Ascending aorta (tissue), 2 donors: ENCODE data around the gene TAT. TPM values are rescaled to one million over a fixed set of nuclear protein-coding genes. Genes with fewer than 3 reads are reported as not detected.
"Not testable (repeated sequence)": the region's sequence is repeated elsewhere in the genome, so short reads cannot be mapped to it uniquely, and the experiment has no call there.

Experiments
- DNase-seq, 2 donors: peaks; one replicate each; pipeline ENCODE4 v3.0.0-alpha.2; 2019; ENCODE audit warnings: low spot score in 2 of 2
- H3K27ac ChIP-seq, 2 donors: fragments of 200-600 bp; sonication (generic); one replicate each; pipeline ENCODE4 v1.5.1; 2016 to 2017; ENCODE audit warnings: mild to moderate bottlenecking in 1 of 2
- H3K27me3 ChIP-seq: fragments of 200-600 bp; sonication (generic); one replicate; pipeline ENCODE4 v1.5.1; 2017
- H3K36me3 ChIP-seq, 2 donors: fragments of 200-600 bp; sonication (generic); one replicate each; pipeline ENCODE4 v1.5.1; 2016
- H3K4me1 ChIP-seq, 2 donors: fragments of 200-600 bp; sonication (generic); one replicate each; pipeline ENCODE4 v1.5.1; 2016 to 2017; ENCODE audit warnings: mild to moderate bottlenecking in 1 of 2
- H3K4me3 ChIP-seq, 2 donors: fragments of 200-600 bp; sonication (generic); one replicate each; pipeline ENCODE4 v1.5.1; 2016 to 2017; ENCODE audit warnings: mild to moderate bottlenecking in 1 of 2
- H3K9me3 ChIP-seq, 2 donors: fragments of 200-600 bp; sonication (generic); one replicate each; pipeline ENCODE4 v1.5.1; 2016
- CTCF ChIP-seq, 3 experiments: fragments of 200-600 bp in 2 of 3; fragments of 450-650 bp in 1 of 3; sonication (generic) in 2 of 3; IDR thresholded peaks; one replicate each; pipeline ENCODE4 v1.5.1; 2016 to 2019; ENCODE audit warnings: antibody characterized with exemption in 3 of 3, mild to moderate bottlenecking in 1 of 3, moderate library complexity in 1 of 3
- intact Hi-C: fragments of 100-400 bp; cut with DNase I; formaldehyde crosslinking; loops from one replicate; pipeline ENCODE4 v1.15.1; 2023
- total RNA-seq: library from RNA; depleted of rRNA; stranded (reverse); fragments of >200 nt; gene quantifications from one replicate; pipeline ENCODE4 v1.1.0, GENCODE V29; 2016

Gene TAT
- total RNA-seq, 1 donor from 2014 or later: 6.7 TPM

DNA sequence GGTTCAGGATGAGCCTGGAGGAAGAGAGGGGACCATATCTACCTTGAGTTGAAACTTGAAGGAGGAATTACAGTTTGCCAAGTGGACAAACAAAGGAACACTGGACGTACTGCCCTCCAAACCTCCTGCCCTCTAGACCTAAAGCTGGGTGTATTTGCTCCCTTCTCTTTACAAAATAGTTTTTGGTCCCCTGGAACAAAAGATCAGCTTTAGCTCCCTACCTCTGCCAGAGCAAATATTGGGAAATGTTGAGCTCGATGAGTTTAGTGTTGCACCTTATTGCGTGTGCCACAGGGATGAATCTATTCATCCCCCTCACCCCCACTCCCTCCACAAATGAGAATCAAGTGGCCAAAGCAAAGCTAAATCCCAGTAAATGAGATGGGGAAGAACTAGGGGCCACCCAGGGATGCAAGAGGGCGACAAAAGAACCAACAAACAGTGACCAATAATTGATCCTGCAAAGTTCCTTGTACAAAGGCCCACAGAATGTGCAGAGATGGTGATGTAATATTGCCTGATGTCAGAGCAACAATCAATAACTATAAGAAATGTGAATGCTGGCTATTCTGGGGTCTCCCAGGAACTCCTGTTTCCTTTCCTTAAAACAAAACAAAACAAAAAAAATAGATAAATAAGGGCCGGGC is 17.2 kb upstream of the TAT start:
- Histone ChIP-seq H3K27ac (no peak overlapping the region), H3K27me3 (no peaks in the 10 kb centered on the region), H3K4me1 (no peaks in the 10 kb centered on the region), H3K9me3 (no peaks in the 10 kb centered on the region), H3K36me3 (no peaks in the 10 kb centered on the region), H3K4me3 (no peak overlapping the region)
- intact Hi-C loops: no loop called here
- TF ChIP-seq CTCF (IDR thresholded peaks at IDR 0.05): no peak
- DNase-seq: no peak

- DNase-seq: no peak
- intact Hi-C loops: no loop called here
- H3K36me3 ChIP-seq: no peaks in the 10 kb centered on the region
Measured at GRCh38 chr16:71593048-71593999, 16.4 kb upstream of the TAT start.

GRCh38 chr16:71591917-71592316 is 15.0 kb upstream of the TAT start:
- intact Hi-C loops: no loop called here
- Histone ChIP-seq H3K27ac (no peak overlapping the region), H3K27me3 (no peaks in the 10 kb centered on the region), H3K9me3 (no peaks in the 10 kb centered on the region), H3K4me1 (no peaks in the 10 kb centered on the region), H3K4me3 (no peak overlapping the region), H3K36me3 (no peaks in the 10 kb centered on the region)
- no peak for DNase-seq
- no peak for TF ChIP-seq CTCF (IDR thresholded peaks at IDR 0.05)

More at GRCh38 chr16:71593048-71593999, 16.4 kb upstream of the TAT start:
- no peaks in the 10 kb centered on the region for H3K9me3 ChIP-seq
- no peak for TF ChIP-seq CTCF (IDR thresholded peaks at IDR 0.05)
- no peaks in the 10 kb centered on the region for H3K4me1 ChIP-seq
- H3K27ac ChIP-seq: no peak overlapping the region
- H3K4me3 ChIP-seq: no peak overlapping the region
- no peaks in the 10 kb centered on the region for H3K27me3 ChIP-seq

GRCh38 chr16:71590584-71590983 is 13.7 kb upstream of the TAT start:
- TF ChIP-seq CTCF (IDR thresholded peaks at IDR 0.05): no peak
- no peak overlapping the region for H3K4me3 ChIP-seq
- no peaks in the 10 kb centered on the region for H3K27me3 ChIP-seq
- H3K36me3 ChIP-seq: no peaks in the 10 kb centered on the region
- H3K9me3 ChIP-seq: no peaks in the 10 kb centered on the region
- intact Hi-C loops: no loop called here
- DNase-seq: no peak
- no peak overlapping the region for H3K27ac ChIP-seq
- no peaks in the 10 kb centered on the region for H3K4me1 ChIP-seq

DNA sequence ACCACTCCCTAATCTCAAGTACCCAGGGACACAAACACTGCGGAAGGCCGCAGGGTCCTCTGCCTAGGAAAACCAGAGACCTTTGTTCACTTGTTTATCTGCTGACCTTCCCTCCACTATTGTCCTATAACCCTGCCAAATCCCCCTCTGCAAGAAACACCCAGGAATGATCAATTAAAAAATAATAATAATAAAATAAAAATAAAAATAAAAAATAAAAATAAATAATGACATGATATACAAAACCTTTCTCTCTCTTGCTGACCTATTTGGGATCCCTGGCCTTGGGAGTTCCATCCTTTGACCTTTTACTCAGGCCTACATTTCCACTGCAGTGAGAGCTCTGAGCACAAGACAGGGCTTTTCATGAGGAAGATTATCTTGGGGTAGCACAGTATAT is 13.2 kb upstream of the TAT start:
- H3K36me3 ChIP-seq, H3K27me3 ChIP-seq, intact Hi-C loops: not testable (repeated sequence)

DNA sequence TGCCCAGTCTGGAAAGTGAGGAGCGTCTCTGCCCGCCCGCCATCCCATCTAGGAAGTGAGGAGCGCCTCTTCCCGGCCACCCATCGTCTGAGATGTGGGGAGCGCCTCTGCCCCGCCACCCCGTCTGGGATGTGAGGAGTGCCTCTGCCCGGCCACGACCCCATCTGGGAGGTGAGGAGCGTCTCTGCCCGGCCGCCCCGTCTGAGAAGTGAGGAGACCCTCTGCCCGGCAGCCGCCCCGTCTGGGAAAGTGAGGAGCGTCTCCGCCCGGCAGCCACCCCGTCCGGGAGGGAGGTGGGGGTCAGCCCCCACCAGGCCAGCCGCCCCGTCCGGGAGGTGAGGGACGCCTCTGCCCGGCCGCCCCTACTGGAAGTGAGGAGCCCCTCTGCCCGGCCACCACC is 12.4 kb upstream of the TAT start:
- H3K36me3 ChIP-seq, intact Hi-C loops, H3K4me3 ChIP-seq, DNase-seq, H3K9me3 ChIP-seq, H3K27me3 ChIP-seq, H3K4me1 ChIP-seq, H3K27ac ChIP-seq: not testable (repeated sequence)

More for the DNA sequence above, 13.2 kb upstream of the TAT start:
- not testable (repeated sequence) for H3K4me3 ChIP-seq, DNase-seq, H3K27ac ChIP-seq, H3K9me3 ChIP-seq, H3K4me1 ChIP-seq
